GM21367 (cell line): Measurements from ENCODE around the gene LRIT2.

ENCODE experiments used
- ATAC-seq: cut with Tn5 transposase; IDR thresholded peaks from one replicate; pipeline ENCODE4 v1.9.1; 2021; ENCODE audit not compliant: unreplicated experiment

LRIT2 gene

GRCh38 chr10:84225427-84226173 is at the start of gene LRIT2:
Gene LRIT2 (minus strand): TSS chr10:84225544. CDS start chr10:84225520, 24 bp downstream.
- no peak for ATAC-seq

GRCh38 chr10:84270708-84271107 is 45.4 kb upstream of the LRIT2 start:
- no peak for ATAC-seq

GRCh38 chr10:84269773-84270172 is 44.4 kb upstream of the LRIT2 start:
- ATAC-seq: no peak

GRCh38 chr10:84269162-84269561 is 43.8 kb upstream of the LRIT2 start:
- ATAC-seq: no peak

- no peak for ATAC-seq
Measured at GRCh38 chr10:84267503-84268126, 42.3 kb upstream of the LRIT2 start.

- no peak for ATAC-seq
Measured at GRCh38 chr10:84265418-84265817, 40.1 kb upstream of the LRIT2 start.

GRCh38 chr10:84264611-84265141 is 39.3 kb upstream of the LRIT2 start:
- ATAC-seq: peak; percentile 94

- no peak for ATAC-seq
Measured at GRCh38 chr10:84263716-84264115, 38.4 kb upstream of the LRIT2 start.

GRCh38 chr10:84262190-84262956 is 37.0 kb upstream of the LRIT2 start:
- ATAC-seq: no peak

- ATAC-seq: no peak
Measured at GRCh38 chr10:84261236-84261915, 36.0 kb upstream of the LRIT2 start.

- no peak for ATAC-seq
Measured at GRCh38 chr10:84258034-84258695, 32.8 kb upstream of the LRIT2 start.

- no peak for ATAC-seq
Measured at GRCh38 chr10:84257343-84258020, 32.1 kb upstream of the LRIT2 start.

GRCh38 chr10:84256510-84257342 is 31.4 kb upstream of the LRIT2 start:
- peak; percentile 66 for ATAC-seq

GRCh38 chr10:84254552-84255478 is 29.5 kb upstream of the LRIT2 start:
- no peak for ATAC-seq

- ATAC-seq: no peak
Measured at GRCh38 chr10:84248794-84249193, 23.4 kb upstream of the LRIT2 start.

GRCh38 chr10:84247496-84247895 is 22.2 kb upstream of the LRIT2 start:
- ATAC-seq: no peak

GRCh38 chr10:84244651-84245270 is 19.4 kb upstream of the LRIT2 start, which contains the start of gene RGR:
Gene RGR (plus strand): TSS chr10:84245053. CDS start chr10:84245091, 38 bp downstream.
- ATAC-seq: no peak
